ENCODE data around the gene ACOT4. TPM values are rescaled to one million over a fixed set of nuclear protein-coding genes. Genes with fewer than 3 reads are reported as not detected.

ACOT4 gene, protein sequence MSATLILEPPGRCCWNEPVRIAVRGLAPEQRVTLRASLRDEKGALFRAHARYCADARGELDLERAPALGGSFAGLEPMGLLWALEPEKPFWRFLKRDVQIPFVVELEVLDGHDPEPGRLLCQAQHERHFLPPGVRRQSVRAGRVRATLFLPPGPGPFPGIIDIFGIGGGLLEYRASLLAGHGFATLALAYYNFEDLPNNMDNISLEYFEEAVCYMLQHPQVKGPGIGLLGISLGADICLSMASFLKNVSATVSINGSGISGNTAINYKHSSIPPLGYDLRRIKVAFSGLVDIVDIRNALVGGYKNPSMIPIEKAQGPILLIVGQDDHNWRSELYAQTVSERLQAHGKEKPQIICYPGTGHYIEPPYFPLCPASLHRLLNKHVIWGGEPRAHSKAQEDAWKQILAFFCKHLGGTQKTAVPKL
- 0.46 and 0.59 TPM in 2 replicates for total RNA-seq

DNA sequence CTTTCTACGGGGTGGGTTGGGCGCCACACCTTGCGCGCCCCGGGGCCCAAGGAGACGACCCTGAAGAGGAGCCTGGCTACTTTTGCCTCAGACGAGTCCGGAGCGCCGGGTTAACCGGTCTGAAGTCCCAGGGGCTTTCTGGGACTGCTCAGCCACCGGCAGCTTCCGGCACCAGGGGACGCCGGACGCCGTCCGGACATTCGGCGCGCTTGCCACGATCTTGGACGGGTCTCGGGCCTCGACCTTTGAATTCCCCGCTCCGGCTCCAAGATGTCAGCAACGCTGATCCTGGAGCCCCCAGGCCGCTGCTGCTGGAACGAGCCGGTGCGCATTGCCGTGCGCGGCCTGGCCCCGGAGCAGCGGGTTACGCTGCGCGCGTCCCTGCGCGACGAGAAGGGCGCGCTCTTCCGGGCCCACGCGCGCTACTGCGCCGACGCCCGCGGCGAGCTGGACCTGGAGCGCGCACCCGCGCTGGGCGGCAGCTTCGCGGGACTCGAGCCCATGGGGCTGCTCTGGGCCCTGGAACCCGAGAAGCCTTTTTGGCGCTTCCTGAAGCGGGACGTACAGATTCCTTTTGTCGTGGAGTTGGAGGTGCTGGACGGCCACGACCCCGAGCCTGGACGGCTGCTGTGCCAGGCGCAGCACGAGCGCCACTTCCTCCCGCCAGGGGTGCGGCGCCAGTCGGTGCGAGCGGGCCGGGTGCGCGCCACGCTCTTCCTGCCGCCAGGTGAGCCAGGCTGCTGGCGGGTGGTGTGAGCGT, at the start of gene ACOT4:
ACOT4 (plus strand) TSS at position 184 of the 760 bp plus-strand sequence; CDS start at position 271, 87 bp downstream.

DNA sequence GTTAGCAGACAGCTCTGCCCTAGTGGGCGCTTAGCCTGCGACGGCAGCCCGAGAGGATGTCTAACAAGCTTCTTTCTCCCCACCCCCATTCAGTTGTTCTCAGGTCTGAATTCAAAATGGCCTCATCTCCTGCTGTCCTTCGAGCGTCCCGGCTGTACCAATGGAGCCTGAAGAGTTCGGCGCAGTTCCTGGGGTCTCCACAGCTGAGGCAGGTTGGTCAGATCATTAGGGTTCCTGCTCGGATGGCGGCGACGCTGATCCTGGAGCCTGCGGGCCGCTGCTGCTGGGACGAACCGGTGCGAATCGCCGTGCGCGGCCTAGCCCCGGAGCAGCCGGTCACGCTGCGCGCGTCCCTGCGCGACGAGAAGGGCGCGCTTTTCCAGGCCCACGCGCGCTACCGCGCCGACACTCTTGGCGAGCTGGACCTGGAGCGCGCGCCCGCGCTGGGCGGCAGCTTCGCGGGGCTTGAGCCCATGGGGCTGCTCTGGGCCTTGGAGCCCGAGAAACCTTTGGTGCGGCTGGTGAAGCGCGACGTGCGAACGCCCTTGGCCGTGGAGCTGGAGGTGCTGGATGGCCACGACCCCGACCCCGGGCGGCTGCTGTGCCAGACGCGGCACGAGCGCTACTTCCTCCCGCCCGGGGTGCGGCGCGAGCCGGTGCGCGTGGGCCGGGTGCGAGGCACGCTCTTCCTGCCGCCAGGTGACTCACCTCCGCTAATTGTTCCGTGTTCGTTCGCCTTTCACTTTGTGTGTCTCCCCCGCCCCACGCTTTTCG, 22.3 kb upstream of the ACOT4 start, which contains the start of gene ACOT2:
ACOT2 (plus strand) TSS at position 29 of the 774 bp plus-strand sequence; CDS start at position 57, 28 bp downstream.

DNA sequence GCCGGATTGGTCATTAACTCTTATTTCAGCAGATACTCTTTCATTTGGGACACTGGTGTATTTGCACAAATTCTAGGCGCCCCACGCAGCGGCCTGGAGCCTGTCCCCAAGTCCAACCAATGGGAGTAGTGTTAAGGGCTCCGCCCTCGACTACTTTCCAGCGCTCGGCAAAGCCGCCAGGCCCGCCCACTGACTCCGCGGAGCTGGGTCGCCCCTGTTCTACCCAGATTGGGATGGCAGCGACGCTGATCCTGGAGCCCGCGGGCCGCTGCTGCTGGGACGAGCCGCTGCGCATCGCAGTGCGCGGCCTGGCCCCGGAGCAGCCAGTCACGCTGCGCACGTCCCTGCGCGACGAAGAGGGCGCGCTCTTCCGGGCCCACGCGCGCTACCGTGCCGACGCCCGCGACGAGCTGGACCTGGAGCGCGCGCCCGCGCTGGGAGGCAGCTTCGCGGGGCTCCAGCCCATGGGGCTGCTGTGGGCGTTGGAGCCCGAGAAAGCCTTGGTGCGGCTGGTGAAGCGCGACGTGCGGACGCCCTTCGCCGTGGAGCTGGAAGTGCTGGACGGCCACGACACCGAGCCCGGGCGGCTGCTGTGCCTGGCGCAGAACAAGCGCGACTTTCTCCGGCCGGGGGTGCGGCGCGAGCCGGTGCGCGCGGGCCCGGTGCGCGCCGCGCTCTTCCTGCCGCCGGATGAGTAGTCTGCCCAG, 20.8 kb downstream of the ACOT4 start, which contains the start of gene ACOT6:
ACOT6 (plus strand) TSS at position 179 of the 707 bp plus-strand sequence; CDS start at position 234, 55 bp downstream.

DNA sequence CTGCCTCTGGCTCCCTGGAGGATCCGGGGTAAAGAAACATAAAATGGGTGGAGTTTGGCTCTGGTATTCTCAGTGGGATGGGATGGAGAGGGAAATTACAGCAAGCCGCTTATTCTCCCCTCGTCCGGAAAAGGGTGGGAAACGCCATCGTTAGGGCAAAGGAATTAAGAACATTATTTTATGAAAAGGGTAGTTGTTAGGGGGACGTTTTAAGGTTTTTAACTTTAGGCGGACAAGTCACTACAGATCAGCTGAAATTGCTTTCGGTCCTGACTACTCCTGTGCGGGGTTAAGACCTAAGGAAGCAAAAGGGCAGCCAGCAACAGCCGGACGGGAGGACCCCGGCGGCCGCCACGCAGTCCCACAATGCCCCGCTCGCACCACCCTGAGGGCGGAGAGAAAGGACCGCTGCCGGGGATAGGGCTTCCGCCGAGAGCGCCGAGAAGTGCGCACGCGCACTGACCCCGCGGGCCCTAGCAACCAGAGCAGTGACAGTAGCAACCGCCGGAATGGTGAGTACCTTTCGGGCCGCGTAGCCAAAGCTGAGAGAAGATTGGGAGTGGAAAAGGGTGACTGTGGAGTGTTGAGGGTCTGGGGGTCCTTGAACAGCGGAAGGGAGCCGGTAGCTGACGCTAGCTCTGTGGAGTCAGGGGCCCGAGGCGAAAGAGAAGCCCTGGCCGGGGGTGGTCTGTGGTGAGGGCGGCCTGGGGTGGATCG, 53.0 kb downstream of the ACOT4 start, which contains the start of gene DNAL1:
DNAL1 (plus strand) TSS at position 456 of the 717 bp plus-strand sequence; CDS start at position 510, 54 bp downstream.

Other genes starting within 250 kb of the ACOT4 start
- gene NUMB, start 133.3 kb upstream of the ACOT4 start, total RNA-seq, result 20.8 and 61.4 TPM in 2 replicates
- gene RIOX1, start 100.9 kb upstream of the ACOT4 start, total RNA-seq, result 14.3 and 15.4 TPM in 2 replicates
- gene ACOT1, start 54.7 kb upstream of the ACOT4 start, total RNA-seq, result 8.6 and 19.0 TPM in 2 replicates
- gene HEATR4, start 32.9 kb upstream of the ACOT4 start, total RNA-seq, result under 0.01 TPM in 1 of 2 replicates, not detected in the other
- gene ACOT2, start 22.7 kb upstream of the ACOT4 start, total RNA-seq, result 25.4 and 40.7 TPM in 2 replicates
- not detected in 2 replicates for gene ACOT6, start 20.6 kb downstream of the ACOT4 start, total RNA-seq
- 11.3 and 17.5 TPM in 2 replicates for gene DNAL1, start 53.1 kb downstream of the ACOT4 start, total RNA-seq
- 28.5 and 36.6 TPM in 2 replicates for gene PNMA1, start 122.5 kb downstream of the ACOT4 start, total RNA-seq

All from smooth muscle cell of the umbilical artery (primary cell).